ENCODE results near the gene NSD2.
A peak's percentile ranks its signal among the peaks of the same experiment; 100 is the strongest.
"Not testable (repeated sequence)": the region's sequence is repeated elsewhere in the genome, so short reads cannot be mapped to it uniquely, and the experiment has no call there.

Gene NSD2

GRCh38 chr4:1899149-1900086 lies 28.2 kb downstream of the NSD2 start:
- peak; percentile 62 for DNase-seq (ENCODE audit: low read depth, low spot score)

- no peak for DNase-seq (ENCODE audit: low read depth, low spot score)
Observed at GRCh38 chr4:1900087-1900433, 28.9 kb downstream of the NSD2 start.

GRCh38 chr4:1900624-1901023 lies 29.4 kb downstream of the NSD2 start:
- no peak for DNase-seq (ENCODE audit: low read depth, low spot score)

GRCh38 chr4:1901127-1901526 lies 29.9 kb downstream of the NSD2 start:
- no peak for DNase-seq (ENCODE audit: low read depth, low spot score)

GRCh38 chr4:1902243-1902642 lies 31.1 kb downstream of the NSD2 start:
- DNase-seq (ENCODE audit: low read depth, low spot score): no peak

- DNase-seq (ENCODE audit: low read depth, low spot score): no peak
Observed at GRCh38 chr4:1903035-1903434, 31.8 kb downstream of the NSD2 start.

GRCh38 chr4:1904042-1904441 lies 32.8 kb downstream of the NSD2 start:
- DNase-seq (ENCODE audit: low read depth, low spot score): no peak

- no peak for DNase-seq (ENCODE audit: low read depth, low spot score)
Observed at GRCh38 chr4:1907848-1908525, 36.8 kb downstream of the NSD2 start.

- not testable (repeated sequence) for DNase-seq (ENCODE audit: low read depth, low spot score)
Observed at GRCh38 chr4:1909696-1910095, 38.5 kb downstream of the NSD2 start.

- no peak for DNase-seq (ENCODE audit: low read depth, low spot score)
Observed at GRCh38 chr4:1910643-1911042, 39.5 kb downstream of the NSD2 start.

GRCh38 chr4:1911316-1911715 lies 40.1 kb downstream of the NSD2 start:
- DNase-seq (ENCODE audit: low read depth, low spot score): not testable (repeated sequence)

- DNase-seq (ENCODE audit: low read depth, low spot score): no peak
Observed at GRCh38 chr4:1922821-1923220, 51.6 kb downstream of the NSD2 start.

GRCh38 chr4:1927675-1928074 lies 56.5 kb downstream of the NSD2 start:
- DNase-seq (ENCODE audit: low read depth, low spot score): no peak

GRCh38 chr4:1928356-1929239 lies 57.4 kb downstream of the NSD2 start:
- DNase-seq (ENCODE audit: low read depth, low spot score): no peak

GRCh38 chr4:1932736-1933135 lies 61.5 kb downstream of the NSD2 start:
- DNase-seq (ENCODE audit: low read depth, low spot score): no peak

GRCh38 chr4:1933700-1934099 lies 62.5 kb downstream of the NSD2 start:
- no peak for DNase-seq (ENCODE audit: low read depth, low spot score)

- no peak for DNase-seq (ENCODE audit: low read depth, low spot score)
Observed at GRCh38 chr4:1937550-1937949, 66.4 kb downstream of the NSD2 start.

GRCh38 chr4:1938027-1938426 lies 66.8 kb downstream of the NSD2 start:
- DNase-seq (ENCODE audit: low read depth, low spot score): no peak

- DNase-seq (ENCODE audit: low read depth, low spot score): no peak
Observed at GRCh38 chr4:1939664-1940509, 68.7 kb downstream of the NSD2 start.

GRCh38 chr4:1940566-1940965 lies 69.4 kb downstream of the NSD2 start:
- no peak for DNase-seq (ENCODE audit: low read depth, low spot score)

- DNase-seq (ENCODE audit: low read depth, low spot score): no peak
Observed at GRCh38 chr4:1943928-1944327, 72.7 kb downstream of the NSD2 start.
